ENCODE measurements around the gene PIK3AP1.

GRCh38 chr10:96758423-96758822, 38.1 kb upstream of the PIK3AP1 start:
- TF ChIP-seq CTCF (IDR thresholded peaks at IDR 0.05) (no peak), POLR2A (IDR thresholded peaks at IDR 0.05) (no peak)

All from prostate gland (tissue), 2 donors.